Activated CD8-positive, alpha-beta memory T cell treated with anti-CD3 and anti-CD28 coated beads for 24 hours (primary cell): ENCODE data around the gene SLC38A9.
"Not testable (repeated sequence)": the region's sequence is repeated elsewhere in the genome, so short reads cannot be mapped to it uniquely, and the experiment has no call there.

Source experiments
- DNase-seq: peaks from one replicate; pipeline ENCODE4 v3.0.0-alpha.2; 2020

The SLC38A9 gene

DNA sequence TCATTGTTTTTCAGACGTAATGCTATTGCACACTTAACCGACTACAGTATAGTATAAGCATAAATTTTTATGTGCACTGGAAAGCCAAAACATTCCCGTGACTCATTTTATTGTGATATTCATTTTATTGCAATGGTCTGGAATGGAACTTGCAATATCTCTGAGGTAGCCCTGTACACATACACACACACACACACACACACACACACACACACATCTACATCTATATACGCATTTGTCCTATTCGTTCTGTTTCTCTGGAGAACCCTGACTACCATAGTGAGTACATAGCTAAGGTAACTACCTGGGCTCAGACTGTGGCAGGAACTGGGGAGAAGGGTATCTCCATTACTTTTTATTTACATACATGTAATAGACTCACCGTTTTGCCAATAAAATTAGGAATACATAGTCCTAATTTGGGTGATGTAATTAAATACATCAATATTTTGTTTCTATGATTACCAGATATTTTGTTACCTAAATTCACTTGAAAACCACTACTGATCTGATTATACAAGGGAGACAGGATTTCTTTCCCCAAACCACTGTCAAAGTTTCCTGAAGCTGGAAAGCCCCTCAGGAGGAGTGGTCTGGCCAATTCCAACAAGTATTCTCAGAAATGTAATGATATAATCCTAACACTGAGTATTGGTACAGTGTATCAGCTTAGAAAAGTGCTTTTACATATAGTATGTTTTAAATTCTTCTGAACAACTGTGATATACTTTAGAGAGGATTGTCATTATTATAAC is 103.4 kb downstream of the SLC38A9 start:
- DNase-seq: no peak

DNA sequence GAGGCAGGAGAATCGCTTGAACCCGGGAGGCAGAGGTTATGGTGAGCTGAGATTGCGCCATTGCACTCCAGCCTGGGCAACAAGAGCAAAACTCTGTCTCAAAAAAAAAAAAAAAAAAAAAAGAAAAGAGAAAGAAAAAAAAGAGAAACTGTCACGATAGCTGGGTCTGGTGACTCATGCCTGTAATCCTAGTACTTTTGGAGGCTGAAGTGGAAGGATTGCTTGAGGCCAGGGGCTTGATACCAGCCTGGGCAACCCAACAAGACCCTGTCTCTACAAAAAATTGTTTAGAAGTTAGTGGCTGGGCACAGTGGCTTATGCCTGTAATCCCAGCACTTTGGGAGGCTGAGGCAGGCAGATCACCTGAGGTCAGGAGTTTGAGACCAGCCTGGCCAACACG is 104.8 kb downstream of the SLC38A9 start:
- DNase-seq: not testable (repeated sequence)

DNA sequence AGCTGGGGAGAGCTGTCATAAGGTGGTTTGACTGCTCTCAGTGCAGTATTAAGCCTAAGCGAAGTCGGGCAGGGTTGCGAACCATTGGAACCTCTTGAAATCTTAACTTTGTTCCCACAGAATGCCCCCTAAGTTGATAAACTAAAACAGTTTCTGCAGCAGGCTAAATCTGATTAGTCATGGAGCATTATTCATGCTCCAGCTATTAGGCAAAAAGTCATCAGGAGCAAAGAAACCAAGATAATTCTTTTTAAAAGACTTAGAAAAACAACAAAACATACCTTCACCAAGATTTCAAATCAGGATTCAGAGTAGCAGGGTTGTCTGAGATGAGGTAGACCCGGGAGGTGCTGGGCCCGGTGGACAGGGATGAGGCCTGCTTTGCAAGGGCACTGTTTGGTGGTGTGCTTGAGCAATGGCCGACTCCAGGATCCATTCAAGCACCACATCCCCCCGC is 107.5 kb downstream of the SLC38A9 start:
- no peak for DNase-seq

- no peak for DNase-seq
Observed at GRCh38 chr5:55603922-55604321, 108.2 kb downstream of the SLC38A9 start.

- no peak for DNase-seq
Observed at GRCh38 chr5:55601628-55602027, 110.5 kb downstream of the SLC38A9 start.

DNA sequence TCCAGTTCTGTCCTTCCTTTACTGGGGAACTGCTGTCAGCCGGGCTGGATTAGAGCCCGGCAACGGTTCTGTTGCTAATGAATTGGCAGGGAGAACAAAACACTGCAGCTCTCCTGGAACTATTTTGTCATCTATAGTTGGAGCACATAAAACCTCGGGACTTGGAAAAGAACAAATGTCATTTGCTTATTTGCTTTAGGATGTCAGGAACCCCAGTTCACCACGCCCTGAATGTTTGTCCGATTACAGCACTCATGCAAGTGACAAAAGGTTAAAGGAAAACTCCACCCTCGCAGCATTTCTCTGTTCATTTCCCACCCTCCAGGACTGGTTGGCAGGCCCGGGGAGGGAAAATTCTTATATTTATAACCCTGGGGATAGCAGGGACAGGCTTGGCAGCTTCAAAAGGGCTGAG is 110.9 kb downstream of the SLC38A9 start:
- DNase-seq: no peak

DNA sequence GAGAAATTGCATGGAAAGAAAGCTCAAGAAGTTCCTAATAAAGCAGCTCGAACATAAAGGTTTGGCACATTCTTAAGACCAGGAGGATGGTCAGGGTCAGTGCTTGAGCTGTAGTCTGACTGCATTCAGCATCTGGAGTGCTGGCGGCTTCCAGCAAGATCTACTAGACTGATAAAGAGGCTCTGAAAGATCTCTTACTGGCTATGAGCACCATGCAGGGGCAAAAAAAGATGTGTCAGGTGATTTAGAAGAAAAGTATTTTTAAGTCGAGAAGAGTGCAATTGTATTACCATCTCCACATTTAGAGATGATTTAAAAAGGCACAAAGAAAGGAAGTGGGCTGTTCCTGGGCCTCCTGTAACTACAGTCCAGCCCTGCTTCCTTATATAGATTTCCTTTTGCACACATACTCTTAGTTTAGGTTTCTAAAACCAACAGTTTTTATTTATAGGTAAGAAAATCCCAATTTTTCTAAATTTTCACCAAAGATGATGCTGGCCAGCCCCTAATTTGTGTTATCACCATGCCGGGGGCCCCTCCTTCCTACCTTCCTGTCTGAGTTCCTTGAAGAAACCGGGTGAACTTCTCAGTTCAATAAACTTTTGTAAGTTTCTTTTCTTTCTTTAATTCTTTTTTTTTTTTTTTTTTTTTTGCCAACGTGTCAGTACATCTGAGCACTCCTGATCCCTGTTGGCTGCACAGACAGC is 111.5 kb downstream of the SLC38A9 start:
- DNase-seq: peak; percentile 42

- no peak for DNase-seq
Observed at GRCh38 chr5:55600086-55600485, 112.0 kb downstream of the SLC38A9 start.

GRCh38 chr5:55599148-55600050 is 112.7 kb downstream of the SLC38A9 start:
- no peak for DNase-seq

DNA sequence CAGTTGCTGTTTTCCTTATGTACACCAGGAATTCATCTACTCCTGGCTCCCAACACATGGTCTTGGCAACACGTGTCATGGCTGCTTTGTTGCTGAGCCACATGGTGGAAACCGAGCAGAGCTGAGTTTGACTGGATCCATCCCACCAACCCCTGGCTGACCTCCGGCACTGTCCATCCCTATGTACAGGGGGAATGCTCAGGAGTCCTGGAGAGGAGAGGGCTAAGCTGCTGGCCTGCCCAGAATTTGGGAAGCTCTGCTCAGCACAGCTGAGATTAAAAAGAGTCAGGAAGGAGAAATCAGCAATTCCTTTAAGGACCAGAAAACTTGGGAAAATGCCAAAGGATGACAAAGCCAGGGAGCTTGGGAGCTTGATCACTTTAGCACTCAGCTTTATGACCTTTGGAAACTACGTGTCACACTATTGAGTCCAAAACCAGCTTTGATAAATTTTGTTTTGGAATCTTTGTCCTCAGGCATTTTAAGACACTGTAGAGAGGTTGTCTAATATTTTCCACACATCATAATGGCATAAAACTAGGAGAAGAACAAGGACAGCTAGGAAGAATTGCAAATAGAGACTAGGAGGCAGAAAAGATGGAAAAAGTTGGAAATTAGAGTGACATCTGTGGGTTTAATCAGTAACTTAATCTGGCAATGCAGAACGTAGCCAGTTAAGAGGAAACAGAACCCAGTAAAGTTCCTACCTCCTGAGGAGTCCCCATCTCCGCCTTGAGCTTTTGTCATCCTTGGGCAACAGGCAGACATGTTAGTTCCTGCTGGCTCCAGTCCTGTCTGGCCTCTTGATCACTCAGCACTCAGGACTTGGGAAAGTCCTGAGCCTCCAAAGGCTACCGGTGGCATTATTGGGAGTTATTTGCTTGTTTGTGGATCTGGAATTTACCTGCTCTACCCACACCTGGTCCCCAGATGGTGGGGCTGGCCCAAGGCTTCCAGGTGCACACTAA is 114.8 kb downstream of the SLC38A9 start:
- no peak for DNase-seq

DNA sequence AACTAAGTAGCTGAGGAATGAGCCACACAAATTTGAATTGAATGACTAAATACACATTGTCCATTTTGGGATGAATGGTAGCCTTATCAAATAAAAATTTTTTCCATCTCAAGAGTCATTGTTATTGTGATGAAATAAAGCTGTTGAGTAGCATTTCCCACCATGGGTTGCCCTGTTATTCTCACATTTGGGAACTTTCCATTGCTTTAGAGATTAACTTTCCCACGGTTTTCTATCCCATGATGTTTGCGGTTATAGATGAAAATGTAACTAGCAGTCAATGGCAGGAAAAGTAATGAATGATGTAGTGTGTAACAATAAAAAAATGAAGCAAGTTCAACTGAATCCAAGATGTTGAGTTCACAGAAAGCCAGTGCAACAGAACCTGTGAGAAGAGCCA is 117.5 kb downstream of the SLC38A9 start:
- DNase-seq: no peak

DNA sequence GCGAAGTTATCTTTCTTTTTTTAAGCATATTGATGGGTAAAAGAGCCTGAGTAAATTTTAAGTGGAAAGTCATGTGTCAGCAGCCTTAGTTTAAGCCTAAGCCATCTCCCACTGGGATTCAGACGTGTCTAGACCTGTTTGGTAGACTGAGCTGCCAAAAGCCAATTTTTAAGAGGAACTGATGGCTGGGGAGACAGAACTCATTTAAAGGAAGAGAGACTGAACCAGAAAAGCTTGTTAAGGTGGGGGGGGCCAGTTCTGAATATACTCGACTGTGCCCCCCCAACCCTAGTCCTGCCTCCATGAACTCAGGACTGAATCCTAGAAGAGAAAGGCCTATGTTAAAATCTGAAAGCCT is 119.0 kb downstream of the SLC38A9 start:
- DNase-seq: no peak

DNA sequence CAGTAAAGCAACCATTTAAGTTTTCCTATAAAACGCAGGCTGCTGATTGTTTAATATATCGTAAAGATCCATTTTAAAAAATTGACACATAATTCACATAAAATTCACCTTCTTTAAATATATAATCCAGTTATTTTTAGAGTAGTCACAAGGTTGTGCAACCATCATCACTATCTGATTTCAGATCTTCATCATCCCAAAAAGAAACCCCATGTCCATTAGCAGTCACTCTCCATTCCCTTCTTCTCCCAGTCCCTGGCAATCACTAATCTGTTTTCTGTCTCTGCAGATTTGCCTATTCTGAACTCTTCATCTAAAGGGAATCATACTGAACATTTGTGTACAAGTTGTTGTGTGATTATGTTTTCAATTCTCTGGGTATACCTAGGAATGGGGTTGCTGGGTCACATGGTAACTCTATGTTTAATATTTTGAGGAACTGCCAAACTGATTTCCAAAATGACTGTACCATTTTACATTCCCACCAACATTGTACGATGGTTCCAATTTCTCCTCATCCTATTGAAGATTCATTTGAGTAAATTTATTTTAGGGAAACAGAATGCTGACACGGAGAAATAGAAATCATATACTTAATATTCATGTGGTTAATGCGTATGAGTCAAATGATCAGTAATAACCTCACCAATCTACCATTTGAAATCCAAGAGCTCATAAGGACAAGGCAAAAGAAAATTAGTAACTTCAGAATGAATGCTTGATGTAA is 119.6 kb downstream of the SLC38A9 start:
- no peak for DNase-seq

DNA sequence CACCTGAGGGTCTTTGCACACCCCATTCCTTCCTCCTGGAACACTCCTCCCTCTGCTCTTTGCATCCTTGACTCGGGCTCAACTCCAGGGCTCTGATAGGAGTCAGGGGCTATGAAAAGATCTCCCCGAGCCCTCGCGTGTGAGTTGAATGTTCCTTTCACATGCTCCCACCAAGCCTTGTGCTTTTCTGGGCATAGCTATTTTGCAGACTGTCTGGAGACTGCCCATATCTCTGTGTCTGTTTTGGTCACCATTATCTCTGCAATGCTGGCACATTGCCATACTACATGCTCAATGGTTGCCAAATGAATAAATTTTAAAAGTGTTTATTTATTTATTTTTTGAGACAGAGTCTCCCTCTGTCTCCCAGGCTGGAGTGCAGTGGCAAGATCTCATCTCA is 120.4 kb downstream of the SLC38A9 start:
- DNase-seq: no peak

DNA sequence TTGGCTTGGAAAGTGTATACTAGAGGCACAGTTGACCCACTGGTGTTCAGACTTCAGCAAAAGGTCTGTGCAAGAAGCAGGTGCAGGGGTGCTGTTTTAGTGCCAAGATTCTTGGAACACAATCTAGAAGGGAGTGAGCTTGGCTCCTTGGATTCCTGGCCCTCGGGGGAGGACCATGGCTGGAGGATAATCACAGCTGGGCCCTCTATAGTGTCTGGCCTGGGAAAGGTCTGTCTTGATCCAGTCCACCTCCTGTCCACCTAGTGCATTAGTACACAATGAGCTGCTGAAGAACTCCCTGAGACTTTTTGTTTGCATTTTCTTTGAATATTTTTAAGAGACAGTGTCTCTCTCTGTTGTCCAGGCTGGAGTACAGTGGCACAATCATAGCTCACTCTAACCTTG is 126.9 kb downstream of the SLC38A9 start:
- DNase-seq: no peak

GRCh38 chr5:55584398-55585205 is 127.5 kb downstream of the SLC38A9 start:
- no peak for DNase-seq

DNA sequence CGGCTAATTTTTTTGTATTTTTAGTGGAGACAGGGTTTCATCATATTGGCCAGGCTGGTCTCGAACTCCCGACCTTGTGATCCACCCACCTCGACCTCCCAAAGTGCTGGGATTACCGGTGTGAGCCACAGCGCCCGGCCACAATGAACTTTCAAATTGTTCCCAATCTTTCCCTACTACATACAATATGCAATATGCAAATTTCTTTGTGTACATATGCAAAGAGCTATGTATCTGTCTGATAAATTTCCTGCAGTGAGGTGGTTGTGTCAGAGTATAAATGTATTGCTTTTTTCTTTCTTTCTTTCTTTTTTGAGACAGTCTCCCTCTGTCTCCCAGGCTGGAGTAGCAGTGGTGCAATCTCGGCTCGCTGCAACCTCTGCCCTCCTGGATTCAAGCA is 128.5 kb downstream of the SLC38A9 start:
- DNase-seq: no peak

- DNase-seq: no peak
Observed at GRCh38 chr5:55582256-55582655, 129.9 kb downstream of the SLC38A9 start.

- DNase-seq: no peak
Observed at GRCh38 chr5:55580042-55580441, 132.1 kb downstream of the SLC38A9 start.

- no peak for DNase-seq
Observed at GRCh38 chr5:55578771-55579170, 133.4 kb downstream of the SLC38A9 start.
